GM12878 (cell line): ENCODE results near the gene KLRG1. TPM values are rescaled to one million over a fixed set of nuclear protein-coding genes. Genes with fewer than 3 reads are reported as not detected.

ENCODE experiments used
- ATAC-seq: fragments of 200-7000 bp; cut with Tn5 transposase; 3 replicates; pipeline ENCODE4 v1.9.1; 2020; ENCODE audit warnings: mild to moderate bottlenecking, moderate library complexity
- BruUV-seq: library from RNA; stranded (reverse); fragments of 400-500 nt; replicated peaks from 2 replicates; lab custom pipeline; 2021; lab: Mats Ljungman, UMichigan
- CTCF ChIA-PET: fragments of 300-600 bp; sonication (Branson Sonifier 250); formaldehyde crosslinking; extraction: SDS; loops from one replicate; lab custom pipeline; 2021; ENCODE audit warnings: inconsistent platforms; lab: Yijun Ruan, JAX
- POLR2A ChIA-PET: fragments of 350-600 bp; formaldehyde crosslinking; extraction: SDS; loops from one replicate; lab custom pipeline; 2021; ENCODE audit warnings: inconsistent platforms; lab: Charles Lee
- RAD21 ChIA-PET: fragments of 300-600 bp; sonication (Branson Sonifier 250); formaldehyde crosslinking; loops from one replicate; lab custom pipeline; 2023; ENCODE audit warnings: antibody characterized with exemption; ENCODE audit not compliant: unreplicated experiment; lab: Charles Lee
- SMC1A ChIA-PET: fragments of 300-600 bp; sonication (Branson Sonifier 250); formaldehyde crosslinking; loops from one replicate; lab custom pipeline; 2023; ENCODE audit not compliant: unreplicated experiment, uncharacterized antibody; lab: Charles Lee
- DNase-seq: peaks from one replicate; pipeline ENCODE4 v3.0.0-alpha.2; 2011; ENCODE audit warnings: low read depth, low spot score
- FAIRE-seq: peaks from 3 replicates; lab custom pipeline; 2011; peaks lifted over from hg19 to GRCh38; lab: Jason Lieb, UNC
- H2AFZ ChIP-seq: 2 replicates; pipeline ENCODE4 v1.6.0; 2011; ENCODE audit warnings: low read depth, low read length, control low read depth; ENCODE audit not compliant: control insufficient read depth
- H3K27ac ChIP-seq: 2 replicates; pipeline ENCODE4 v1.5.1; 2011; ENCODE audit warnings: control low read depth; ENCODE audit not compliant: control insufficient read depth, insufficient read depth
- H3K27me3 ChIP-seq, 2 experiments: replicated peaks in 1 of 2; 2 replicates each; pipeline versions ENCODE4 v1.6.0 to v1.6.1; 2011; ENCODE audit warnings: low read length in 1 of 2; ENCODE audit not compliant: control insufficient read depth in 2 of 2, insufficient read depth in 2 of 2
- H3K36me3 ChIP-seq, 2 experiments: 2 replicates each; pipeline ENCODE4 v1.5.1; 2011; ENCODE audit warnings: low read length in 1 of 2; ENCODE audit not compliant: control insufficient read depth in 2 of 2, insufficient read depth in 2 of 2
- H3K4me1 ChIP-seq: 2 replicates; pipeline ENCODE4 v1.6.1; 2011; ENCODE audit warnings: mild to moderate bottlenecking, low read length, moderate library complexity, mixed read lengths; ENCODE audit not compliant: control insufficient read depth, insufficient read depth
- H3K4me2 ChIP-seq: 2 replicates; pipeline ENCODE4 v1.6.0; 2011; ENCODE audit warnings: control low read depth; ENCODE audit not compliant: control insufficient read depth, insufficient read depth
- H3K4me3 ChIP-seq: fragments of 200-600 bp; sonication (generic); 2 replicates; pipeline ENCODE4 v1.5.1; 2016
- H3K79me2 ChIP-seq: 2 replicates; pipeline ENCODE4 v1.6.0; 2011; ENCODE audit warnings: low read length; ENCODE audit not compliant: control insufficient read depth, insufficient read depth
- H3K9ac ChIP-seq: 2 replicates; pipeline ENCODE4 v1.8.0; 2011; ENCODE audit warnings: low read length, control low read depth, mixed read lengths; ENCODE audit not compliant: control insufficient read depth, insufficient read depth
- H3K9me3 ChIP-seq: replicated peaks from 3 replicates; pipeline ENCODE4 v1.5.1; 2011; ENCODE audit warnings: mild to moderate bottlenecking, low read length; ENCODE audit not compliant: control insufficient read depth, insufficient read depth
- H4K20me1 ChIP-seq: 2 replicates; pipeline ENCODE4 v1.6.0; 2011; ENCODE audit not compliant: control insufficient read depth, insufficient read depth
- CREM ChIP-seq: IDR thresholded peaks from 2 replicates; pipeline ENCODE4 v1.6.1; 2014; ENCODE audit warnings: antibody characterized with exemption, low read depth
- E2F8 ChIP-seq: fragments of 450-650 bp; IDR thresholded peaks from 2 replicates; pipeline ENCODE4 v1.6.1; 2018; ENCODE audit warnings: mild to moderate bottlenecking, low read depth, moderate library complexity; ENCODE audit not compliant: partially characterized antibody
- HDAC2 ChIP-seq: fragments of 200-600 bp; sonication (generic); IDR thresholded peaks from 2 replicates; pipeline ENCODE4 v1.6.1; 2017
- KLF5 ChIP-seq: fragments of 450-650 bp; IDR thresholded peaks from 2 replicates; pipeline ENCODE4 v1.6.1; 2014; ENCODE audit warnings: mild to moderate bottlenecking; ENCODE audit not compliant: partially characterized antibody
- MAX ChIP-seq: IDR thresholded peaks from 2 replicates; pipeline ENCODE4 v1.6.1; 2012; ENCODE audit warnings: low read depth, low read length, improper control_type of control experiment
- MEF2A ChIP-seq: IDR thresholded peaks from 2 replicates; pipeline ENCODE4 v1.6.1; 2011; ENCODE audit warnings: low read depth, mild to moderate bottlenecking, low read length, moderate library complexity; ENCODE audit not compliant: insufficient read depth
- NFYB ChIP-seq: IDR thresholded peaks from 2 replicates; pipeline ENCODE4 v1.6.1; 2011; ENCODE audit warnings: low read depth, mild to moderate bottlenecking, low read length, improper control_type of control experiment, moderate library complexity; ENCODE audit not compliant: insufficient read depth
- POU2F2 ChIP-seq: IDR thresholded peaks from 3 replicates; pipeline ENCODE4 v1.6.1; 2011; ENCODE audit warnings: low read depth, mild to moderate bottlenecking, low read length, borderline replicate concordance
- PRDM15 ChIP-seq: fragments of 450-650 bp; formaldehyde crosslinking; IDR thresholded peaks from 2 replicates; pipeline ENCODE4 v1.4.0; 2020; ENCODE audit warnings: mild to moderate bottlenecking, moderate library complexity
- RAD21 ChIP-seq: IDR thresholded peaks from 2 replicates; pipeline ENCODE4 v1.6.1; 2011; ENCODE audit warnings: mild to moderate bottlenecking, low read depth, low read length, moderate library complexity; ENCODE audit not compliant: insufficient read depth
- TCF7 ChIP-seq: IDR thresholded peaks from 2 replicates; pipeline ENCODE4 v1.6.1; 2014; ENCODE audit warnings: antibody characterized with exemption, borderline replicate concordance
- WGBS: methylation state at CpG from one replicate; pipeline ENCODE4 v1.1.6; 2016; ENCODE audit warnings: low lambda C conversion rate; ENCODE audit not compliant: insufficient replicate concordance, insufficient coverage; ENCODE audit errors: missing lambda C conversion rate; 5-methylcytosine and 5-hydroxymethylcytosine counted together
- in situ Hi-C: fragments of 300-500 bp; cut with MboI; formaldehyde crosslinking; loops from 9 replicates; pipeline ENCODE4 v1.14.3; 2018; ENCODE audit warnings: mixed read lengths
- intact Hi-C: fragments of 100-400 bp; cut with micrococcal nuclease; formaldehyde crosslinking; loops from one replicate; pipeline ENCODE4 v1.14.2; 2022; ENCODE audit not compliant: unreplicated experiment
- polyA plus RNA-seq, 11 experiments: library from polyadenylated mRNA; depleted of rRNA in 4 of 11; unstranded in 6 of 11; stranded (reverse) in 5 of 11; fragments of >200 nt; fragmentation: Nextera tagmentation in 4 of 11; fragmentation: Illumina TruSeq in 1 of 11; extraction: Ambion mirVana in 4 of 11; extraction: Trizol in 1 of 11; gene quantifications; 1 replicate in 1 of 11; 2 replicates in 10 of 11; pipeline versions ENCODE4 v1.2.1 to v1.2.3, GENCODE V29; 2011 to 2016; ENCODE audit warnings: inconsistent platforms in 2 of 11, missing spikeins in 2 of 11, low read depth in 1 of 11
- total RNA-seq, 4 experiments: library from RNA; depleted of rRNA in 3 of 4; stranded (reverse); fragments of >200 nt in 3 of 4; fragmentation: Illumina TruSeq in 1 of 4; extraction: Trizol in 1 of 4; gene quantifications; 2 replicates each; pipeline versions ENCODE4 v1.2.1 to v1.2.3, GENCODE V29; 2013 to 2021
- TF ChIP-seq, protein P1 (sequence below): IDR thresholded peaks from 2 replicates; pipeline ENCODE4 v1.6.1; 2012; ENCODE audit warnings: low read depth, low read length, improper control_type of control experiment

Gene KLRG1
- total and polyA plus RNA-seq, 10 of the 15 experiments (the other 5 are each of a cell fraction or from before 2014, with no cell fraction given) = 2.3 to 6.5 (median 3.9) TPM

DNA sequence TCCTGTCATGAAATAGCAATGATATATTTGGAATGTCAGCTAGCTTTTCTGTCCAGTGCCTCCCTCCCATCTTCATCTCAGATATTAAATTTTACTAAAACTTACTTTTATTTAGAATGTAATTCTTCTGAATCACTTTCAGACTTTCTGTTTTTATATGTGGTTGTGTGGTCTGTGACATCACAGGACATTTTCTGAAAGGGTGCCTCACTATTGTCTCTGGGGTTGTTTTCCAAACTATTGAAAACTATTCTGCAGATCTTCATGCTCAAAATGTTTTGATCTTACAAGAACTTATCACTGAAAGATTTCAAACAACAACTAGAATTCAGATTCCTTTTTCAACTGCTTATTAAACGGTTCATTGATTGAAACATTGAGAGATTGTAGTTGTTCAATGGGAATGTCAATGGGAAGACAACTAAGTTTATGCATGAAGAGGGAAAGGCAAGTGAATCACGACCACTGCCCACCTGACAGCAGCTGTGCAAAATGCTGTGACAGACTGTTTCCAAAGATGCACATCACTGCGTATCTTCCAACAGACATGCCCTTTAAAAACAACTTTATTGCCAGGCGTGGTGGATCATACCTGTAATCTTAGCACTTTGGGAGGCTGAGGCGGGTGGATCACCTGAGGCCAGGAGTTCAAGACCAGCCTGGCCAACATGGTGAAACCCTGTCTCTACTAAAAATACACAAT, 51.3 kb downstream of the KLRG1 start (continued):
- TF ChIP-seq TCF7 = no peak
- TF ChIP-seq MEF2A = no peak
- TF ChIP-seq CREM = no peak
- TF ChIP-seq, all 136 proteins: peak for 0

DNA sequence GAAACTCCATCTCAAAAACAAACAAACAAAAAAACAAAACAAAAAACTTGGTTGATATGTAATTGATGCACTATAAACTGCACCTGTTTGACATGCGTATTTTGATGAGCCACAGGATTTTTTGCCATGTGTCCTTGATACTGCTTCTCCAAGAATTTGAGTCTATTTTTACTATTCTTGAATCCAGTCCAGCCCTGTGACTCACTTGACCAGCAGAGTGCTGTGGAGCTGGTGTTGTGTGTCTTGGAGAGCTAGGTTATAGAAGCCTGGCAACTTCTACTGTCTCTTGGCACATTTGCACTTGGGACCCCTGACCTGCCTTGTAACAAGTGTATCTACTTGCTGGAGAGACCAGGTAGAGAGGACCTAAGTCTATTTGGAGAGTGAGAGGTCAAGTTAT, 52.0 kb downstream of the KLRG1 start:
- no peak overlapping the region for H3K27ac ChIP-seq
- ChIA-PET POLR2A (no interaction called here), CTCF (interaction anchor here (1.2 to 2.2 kb wide), 6 partner anchors 8 to 498 kb away, joined by 4 to 8 read pairs (median 4); no protein-coding TSS in a partner anchor), RAD21 (no interaction called here), SMC1A (interaction anchor here (1.1 to 1.5 kb wide), 3 partner anchors 9 to 364 kb away, joined by 3 read pairs; no protein-coding TSS in a partner anchor)
- DNase-seq (no peak), ATAC-seq (no peak), FAIRE-seq (no peak)
- no TSS peak for BruUV-seq
- H2AFZ ChIP-seq = no peak overlapping the region
- no peak overlapping the region for H3K9ac ChIP-seq
- H3K36me3 ChIP-seq = no peaks in the 10 kb centered on the region
- TF ChIP-seq MAX (no peak), PRDM15 (CRISPR knock-in tag) (no peak), POU2F2 (no peak), E2F8 (no peak), NFYB (no peak), KLF5 (no peak), HDAC2 (no peak), RAD21 (no peak)
- TF ChIP-seq, protein P1, sequence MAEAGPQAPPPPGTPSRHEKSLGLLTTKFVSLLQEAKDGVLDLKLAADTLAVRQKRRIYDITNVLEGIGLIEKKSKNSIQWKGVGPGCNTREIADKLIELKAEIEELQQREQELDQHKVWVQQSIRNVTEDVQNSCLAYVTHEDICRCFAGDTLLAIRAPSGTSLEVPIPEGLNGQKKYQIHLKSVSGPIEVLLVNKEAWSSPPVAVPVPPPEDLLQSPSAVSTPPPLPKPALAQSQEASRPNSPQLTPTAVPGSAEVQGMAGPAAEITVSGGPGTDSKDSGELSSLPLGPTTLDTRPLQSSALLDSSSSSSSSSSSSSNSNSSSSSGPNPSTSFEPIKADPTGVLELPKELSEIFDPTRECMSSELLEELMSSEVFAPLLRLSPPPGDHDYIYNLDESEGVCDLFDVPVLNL = no peak
- H4K20me1 ChIP-seq = no peaks in the 10 kb centered on the region
- H3K9me3 ChIP-seq = no peaks in the 10 kb centered on the region
- in situ Hi-C loops (loop anchor here (5.0 kb wide), 1 partner anchor 89 kb away; no protein-coding TSS in a partner anchor), intact Hi-C loops (loop anchor here (5.0 to 10.0 kb wide), 3 partner anchors 127 to 497 kb away; partner anchors contain the start of genes CLEC4E and PHC1)
- no peaks in the 10 kb centered on the region for H3K79me2 ChIP-seq
- H3K4me3 ChIP-seq = no peak overlapping the region
- 80% methylated on average over 1 of the region's 1 CpG for whole genome bisulfite sequencing
- H3K4me2 ChIP-seq = no peak overlapping the region
- no peaks in the 10 kb centered on the region for H3K27me3 ChIP-seq
- no peaks in the 10 kb centered on the region for H3K4me1 ChIP-seq
